Activated naive CD8-positive, alpha-beta T cell treated with anti-CD3 and anti-CD28 coated beads, Interleukin-2, amount 50 U/mL, for 24 hours (primary cell): ENCODE results near the gene ACVR1C.
A peak's percentile ranks its signal among the peaks of the same experiment; 100 is the strongest.
"Not testable (repeated sequence)": the region's sequence is repeated elsewhere in the genome, so short reads cannot be mapped to it uniquely, and the experiment has no call there.

Source experiments
- ATAC-seq: fragments of 150-1000 bp; cut with Tn5 transposase; one replicate; pipeline ENCODE4 v1.10.0; 2021
- DNase-seq: peaks from one replicate; pipeline ENCODE4 v3.0.0; 2021
- H3K27ac Mint-ChIP-seq: one replicate; pipeline ENCODE4 v1.8.0; 2021; ENCODE audit warnings: mild to moderate bottlenecking, mixed read lengths
- H3K27me3 Mint-ChIP-seq: one replicate; pipeline ENCODE4 v1.8.0; 2021; ENCODE audit warnings: mixed read lengths
- H3K36me3 Mint-ChIP-seq: one replicate; pipeline ENCODE4 v1.8.0; 2021; ENCODE audit warnings: low read depth, mixed read lengths
- H3K4me1 Mint-ChIP-seq: one replicate; pipeline ENCODE4 v1.8.0; 2021; ENCODE audit warnings: mixed read lengths
- H3K4me3 Mint-ChIP-seq: one replicate; pipeline ENCODE4 v1.8.0; 2021; ENCODE audit warnings: mild to moderate bottlenecking, moderate library complexity, mixed read lengths
- H3K9me3 Mint-ChIP-seq: one replicate; pipeline ENCODE4 v1.8.0; 2021; ENCODE audit warnings: mixed read lengths

The ACVR1C gene

DNA sequence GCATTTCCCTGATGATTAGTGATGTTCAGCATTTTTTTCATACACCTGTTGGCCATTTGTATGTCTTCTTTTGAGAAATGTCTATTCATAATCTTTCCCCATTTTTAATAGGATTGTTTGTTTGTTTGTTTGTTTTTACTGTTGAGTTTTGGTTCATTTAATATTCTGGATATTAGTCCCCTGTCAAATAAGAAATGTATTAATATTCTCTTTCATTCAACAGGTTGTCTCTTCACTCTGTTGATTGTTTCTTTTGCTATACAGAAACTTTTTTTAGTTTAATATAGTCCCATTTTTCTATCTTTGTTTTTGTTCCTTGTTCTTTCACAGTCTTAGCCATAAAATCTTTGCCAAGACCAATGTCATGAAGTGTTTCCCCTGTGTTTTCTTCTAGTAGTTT is 22.1 kb downstream of the ACVR1C start:
- Mint-ChIP-seq H3K9me3 (peaks cover 9% of the 10 kb centered on the region), H3K4me3 (no peak overlapping the region), H3K4me1 (no peaks in the 10 kb centered on the region), H3K27me3 (peaks cover 2% of the 10 kb centered on the region), H3K27ac (no peak overlapping the region), H3K36me3 (peaks cover 2% of the 10 kb centered on the region)
- no peak for DNase-seq
- no peak for ATAC-seq

DNA sequence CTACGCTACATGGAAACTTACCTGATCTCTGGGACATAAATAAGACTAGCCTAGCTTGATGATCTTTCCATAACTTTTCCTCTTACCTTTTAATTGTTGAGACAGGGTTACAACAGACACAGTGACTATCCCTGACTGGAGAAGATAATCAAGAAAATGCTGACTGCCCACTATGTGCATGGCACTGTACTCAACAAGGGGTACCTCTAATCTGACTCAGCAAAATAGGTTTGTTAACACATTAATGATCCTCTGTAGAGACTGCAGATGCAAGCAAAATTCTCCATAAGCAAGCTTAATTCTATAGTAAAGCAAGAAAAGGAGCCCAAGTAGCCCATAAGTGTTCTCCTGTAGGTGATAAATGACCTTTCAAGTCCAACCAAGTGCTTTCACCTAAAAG is 25.5 kb downstream of the ACVR1C start:
- Mint-ChIP-seq H3K4me1 (no peaks in the 10 kb centered on the region), H3K27me3 (peaks cover under 1% of the 10 kb centered on the region), H3K27ac (no peak overlapping the region), H3K9me3 (no peaks in the 10 kb centered on the region), H3K4me3 (no peak overlapping the region), H3K36me3 (no peaks in the 10 kb centered on the region)
- ATAC-seq, result no peak
- DNase-seq, result no peak

GRCh38 chr2:157601807-157602206 is 26.9 kb downstream of the ACVR1C start:
- H3K36me3 Mint-ChIP-seq, result no peaks in the 10 kb centered on the region
- no peak overlapping the region for H3K27ac Mint-ChIP-seq
- no peak overlapping the region for H3K4me3 Mint-ChIP-seq
- H3K4me1 Mint-ChIP-seq, result peaks cover 3% of the 10 kb centered on the region
- no peak for DNase-seq
- ATAC-seq, result no peak
- no peaks in the 10 kb centered on the region for H3K9me3 Mint-ChIP-seq
- peaks cover 2% of the 10 kb centered on the region for H3K27me3 Mint-ChIP-seq

DNA sequence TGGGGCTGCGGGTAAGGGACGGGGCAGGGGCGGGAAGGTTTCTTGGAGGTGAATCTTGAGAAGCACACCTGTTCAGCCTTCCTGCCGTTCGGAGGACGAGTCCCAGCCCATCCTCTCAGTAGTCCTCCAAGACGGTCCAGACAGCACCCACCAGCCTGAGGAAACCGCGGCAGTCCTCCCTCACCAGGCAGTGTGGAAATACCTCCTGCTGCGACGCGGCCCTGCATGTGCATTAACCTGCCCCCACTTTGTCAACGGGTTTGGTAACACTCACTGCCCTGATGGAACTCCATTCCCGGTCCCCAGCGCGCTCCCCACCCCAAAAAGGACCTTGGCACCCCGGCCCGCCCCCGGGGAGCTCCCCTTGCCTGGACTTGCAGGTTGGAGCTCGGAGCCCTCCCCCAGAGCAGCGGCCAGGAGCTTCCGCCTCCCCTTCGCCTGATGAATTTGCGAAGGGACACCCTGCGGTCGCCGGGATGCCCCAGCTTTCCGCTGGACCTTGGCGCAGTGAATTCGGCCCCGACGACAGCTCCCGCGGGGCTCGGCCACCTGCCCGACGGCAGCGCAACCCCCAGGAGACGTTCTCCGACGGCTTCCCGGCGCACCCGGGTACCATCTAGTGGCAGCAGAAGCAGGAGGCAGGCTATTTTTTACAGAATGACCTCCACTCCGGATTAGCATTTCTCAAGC is 31.5 kb downstream of the ACVR1C start:
- peaks cover 6% of the 10 kb centered on the region for H3K4me1 Mint-ChIP-seq
- H3K36me3 Mint-ChIP-seq, result no peaks in the 10 kb centered on the region
- ATAC-seq, result peak; percentile 72
- no peaks in the 10 kb centered on the region for H3K9me3 Mint-ChIP-seq
- H3K27me3 Mint-ChIP-seq, result peaks cover 3% of the 10 kb centered on the region
- DNase-seq, result peak; percentile 65
- H3K27ac Mint-ChIP-seq, result no peak overlapping the region
- peak overlapping the region; percentile 40 for H3K4me3 Mint-ChIP-seq

GRCh38 chr2:157593411-157593810 is 35.3 kb downstream of the ACVR1C start:
- Mint-ChIP-seq H3K4me1 (peaks cover 6% of the 10 kb centered on the region), H3K27ac (no peak overlapping the region), H3K27me3 (peaks cover 3% of the 10 kb centered on the region), H3K36me3 (no peaks in the 10 kb centered on the region), H3K9me3 (no peaks in the 10 kb centered on the region), H3K4me3 (no peak overlapping the region)
- DNase-seq, result no peak
- no peak for ATAC-seq

- Mint-ChIP-seq H3K4me1 (peaks cover 6% of the 10 kb centered on the region), H3K36me3 (no peaks in the 10 kb centered on the region), H3K9me3 (no peaks in the 10 kb centered on the region), H3K27me3 (peaks cover 3% of the 10 kb centered on the region), H3K27ac (no peak overlapping the region), H3K4me3 (no peak overlapping the region)
- DNase-seq, result no peak
- no peak for ATAC-seq
These were observed 35.7 kb downstream of the ACVR1C start for GRCh38 chr2:157592948-157593347.

- Mint-ChIP-seq H3K27ac (no peak overlapping the region), H3K36me3 (no peaks in the 10 kb centered on the region), H3K27me3 (peaks cover 3% of the 10 kb centered on the region), H3K4me1 (peaks cover 3% of the 10 kb centered on the region), H3K4me3 (no peak overlapping the region), H3K9me3 (no peaks in the 10 kb centered on the region)
- ATAC-seq (no peak), DNase-seq (no peak)
These were observed 36.3 kb downstream of the ACVR1C start for GRCh38 chr2:157592374-157592773.

DNA sequence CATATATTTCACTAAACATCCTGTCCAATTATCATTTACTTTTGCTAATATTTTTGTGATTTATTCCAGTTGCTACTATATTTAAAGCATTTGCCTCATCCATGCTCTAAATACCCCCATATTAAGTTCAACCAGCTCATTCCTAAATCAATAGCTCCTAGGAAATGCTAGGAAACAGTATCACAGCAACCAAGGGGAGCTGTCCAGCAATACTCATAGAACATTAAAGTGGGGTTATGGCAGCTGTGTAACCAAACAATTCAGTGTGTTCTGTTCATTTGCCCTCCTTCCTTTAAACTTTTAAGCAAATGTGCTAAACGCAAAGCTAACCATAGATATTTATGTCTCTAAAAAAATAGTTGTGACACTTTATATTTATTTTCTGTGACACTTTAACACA is 41.1 kb downstream of the ACVR1C start:
- Mint-ChIP-seq H3K4me3 (no peak overlapping the region), H3K4me1 (no peaks in the 10 kb centered on the region), H3K27ac (no peak overlapping the region), H3K36me3 (no peaks in the 10 kb centered on the region), H3K27me3 (no peaks in the 10 kb centered on the region), H3K9me3 (no peaks in the 10 kb centered on the region)
- no peak for DNase-seq
- no peak for ATAC-seq

- no peak for DNase-seq
- ATAC-seq, result no peak
- Mint-ChIP-seq H3K27ac (no peak overlapping the region), H3K27me3 (no peaks in the 10 kb centered on the region), H3K36me3 (no peaks in the 10 kb centered on the region), H3K9me3 (no peaks in the 10 kb centered on the region), H3K4me3 (no peak overlapping the region), H3K4me1 (peaks cover 3% of the 10 kb centered on the region)
These were observed 54.5 kb downstream of the ACVR1C start for GRCh38 chr2:157574165-157574564.

- Mint-ChIP-seq H3K4me3 (no peak overlapping the region), H3K27me3 (no peaks in the 10 kb centered on the region), H3K4me1 (peaks cover 3% of the 10 kb centered on the region), H3K27ac (no peak overlapping the region), H3K36me3 (no peaks in the 10 kb centered on the region), H3K9me3 (no peaks in the 10 kb centered on the region)
- DNase-seq (no peak), ATAC-seq (no peak)
These were observed 55.9 kb downstream of the ACVR1C start for GRCh38 chr2:157572725-157573124.

DNA sequence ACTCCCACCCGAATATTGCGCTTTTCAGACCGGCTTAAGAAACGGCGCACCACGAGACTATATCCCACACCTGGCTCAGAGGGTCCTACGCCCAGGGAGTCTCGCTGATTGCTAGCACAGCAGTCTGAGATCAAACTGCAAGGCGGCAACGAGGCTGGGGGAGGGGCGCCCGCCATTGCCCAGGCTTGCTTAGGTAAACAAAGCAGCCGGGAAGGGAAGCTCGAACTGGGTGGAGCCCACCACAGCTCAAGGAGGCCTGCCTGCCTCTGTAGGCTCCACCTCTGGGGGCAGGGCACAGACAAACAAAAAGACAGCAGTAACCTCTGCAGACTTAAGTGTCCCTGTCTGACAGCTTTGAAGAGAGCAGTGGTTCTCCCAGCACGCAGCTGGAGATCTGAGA is 62.0 kb downstream of the ACVR1C start:
- not testable (repeated sequence) for H3K27ac Mint-ChIP-seq, DNase-seq, H3K9me3 Mint-ChIP-seq, ATAC-seq, H3K27me3 Mint-ChIP-seq, H3K36me3 Mint-ChIP-seq, H3K4me1 Mint-ChIP-seq, H3K4me3 Mint-ChIP-seq

DNA sequence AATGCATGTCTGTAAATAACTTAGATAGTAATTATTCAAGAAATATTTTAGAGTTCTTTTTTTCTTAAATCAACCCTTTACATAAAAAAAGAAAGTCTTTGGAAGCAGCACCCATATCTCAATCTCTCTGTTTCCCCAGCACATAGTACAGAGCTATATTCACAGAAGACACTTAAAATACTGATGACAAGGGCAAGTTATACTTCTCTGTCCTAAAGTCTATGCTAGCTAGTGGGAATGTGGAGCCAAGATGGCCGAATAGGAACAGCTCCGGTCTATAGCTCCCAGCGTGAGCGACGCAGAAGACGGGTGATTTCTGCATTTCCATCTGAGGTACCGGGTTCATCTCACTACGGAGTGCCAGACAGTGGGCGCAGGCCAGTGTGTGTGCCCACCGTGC is 62.6 kb downstream of the ACVR1C start:
- not testable (repeated sequence) for H3K36me3 Mint-ChIP-seq, H3K27ac Mint-ChIP-seq, H3K9me3 Mint-ChIP-seq, H3K4me3 Mint-ChIP-seq, H3K27me3 Mint-ChIP-seq, DNase-seq, ATAC-seq, H3K4me1 Mint-ChIP-seq

DNA sequence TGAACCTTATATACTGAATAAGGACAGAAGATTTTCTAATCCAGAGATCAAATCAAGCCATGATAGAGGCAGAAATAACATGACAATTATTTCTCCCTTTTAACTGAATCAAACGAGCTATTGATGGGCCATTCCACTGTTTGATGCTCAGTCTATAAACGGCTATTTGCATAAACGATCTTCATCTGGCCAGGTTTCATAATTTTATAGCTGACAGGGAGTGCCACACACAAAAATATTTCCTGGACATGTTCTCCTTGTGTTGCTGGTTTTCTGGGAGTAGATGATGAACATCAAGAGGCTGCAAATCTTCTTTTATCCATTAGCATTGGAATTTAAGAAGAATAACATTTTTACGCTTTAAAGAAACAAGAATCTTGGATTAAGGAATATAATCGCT is 63.1 kb downstream of the ACVR1C start:
- ATAC-seq, result no peak
- Mint-ChIP-seq H3K4me1 (no peaks in the 10 kb centered on the region), H3K36me3 (no peaks in the 10 kb centered on the region), H3K27ac (no peak overlapping the region), H3K9me3 (peaks cover 10% of the 10 kb centered on the region), H3K27me3 (no peaks in the 10 kb centered on the region), H3K4me3 (no peak overlapping the region)
- DNase-seq, result no peak

- Mint-ChIP-seq H3K27ac (no peak overlapping the region), H3K4me1 (peaks cover 30% of the 10 kb centered on the region), H3K27me3 (no peaks in the 10 kb centered on the region), H3K4me3 (no peak overlapping the region), H3K9me3 (peaks cover 11% of the 10 kb centered on the region), H3K36me3 (no peaks in the 10 kb centered on the region)
- ATAC-seq (no peak), DNase-seq (no peak)
These were observed 68.8 kb downstream of the ACVR1C start for GRCh38 chr2:157559890-157560289.

DNA sequence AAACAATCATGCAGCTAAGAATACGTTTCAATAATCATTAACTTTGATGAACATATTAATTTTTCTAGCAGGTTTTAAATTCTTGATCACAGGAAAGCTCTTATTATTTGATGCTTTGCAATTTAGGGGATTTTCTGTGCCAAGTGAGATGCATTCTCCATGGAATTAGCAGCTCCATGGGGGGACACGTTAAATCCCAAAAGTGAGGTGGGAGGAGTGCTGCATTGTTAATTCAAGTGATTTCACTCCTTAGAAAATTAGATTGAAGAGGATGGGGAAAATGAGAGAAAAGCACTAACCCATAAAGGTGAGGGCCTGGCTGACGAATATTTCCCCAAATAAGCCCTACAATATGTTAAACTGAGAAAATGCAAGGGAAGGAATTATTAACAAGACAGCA is 69.2 kb downstream of the ACVR1C start:
- no peak for ATAC-seq
- H3K27me3 Mint-ChIP-seq, result no peaks in the 10 kb centered on the region
- no peak overlapping the region for H3K27ac Mint-ChIP-seq
- peaks cover 11% of the 10 kb centered on the region for H3K9me3 Mint-ChIP-seq
- no peak overlapping the region for H3K4me3 Mint-ChIP-seq
- no peaks in the 10 kb centered on the region for H3K36me3 Mint-ChIP-seq
- no peak for DNase-seq
- H3K4me1 Mint-ChIP-seq, result peaks cover 30% of the 10 kb centered on the region

DNA sequence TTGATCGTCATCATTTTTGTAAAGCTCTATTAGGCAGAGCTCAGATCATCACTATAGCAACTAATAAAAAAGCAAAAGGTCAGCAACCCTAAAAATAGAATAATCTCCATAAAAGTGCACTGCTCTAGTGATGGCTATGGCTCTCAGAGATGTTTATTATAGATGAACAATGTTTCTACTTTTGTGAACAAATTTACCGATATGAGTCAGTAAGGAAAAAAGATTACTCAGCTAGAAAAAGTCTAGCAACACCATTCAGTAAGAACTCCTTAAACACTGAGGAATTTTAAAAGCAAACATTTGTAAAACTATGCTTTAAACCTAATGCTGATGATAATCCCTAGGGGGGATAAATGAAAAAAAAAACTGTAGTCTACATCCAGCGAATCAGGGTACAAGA is 69.6 kb downstream of the ACVR1C start:
- DNase-seq (no peak), ATAC-seq (no peak)
- Mint-ChIP-seq H3K27ac (no peak overlapping the region), H3K9me3 (peaks cover 11% of the 10 kb centered on the region), H3K36me3 (no peaks in the 10 kb centered on the region), H3K4me1 (peaks cover 30% of the 10 kb centered on the region), H3K4me3 (no peak overlapping the region), H3K27me3 (no peaks in the 10 kb centered on the region)
